Activated T-cell treated with anti-CD3 and anti-CD28 coated beads for 4 hours (primary cell): ENCODE data around the gene SHD.

ENCODE experiments used
- DNase-seq: peaks from one replicate; pipeline ENCODE4 v3.0.0-alpha.2; 2020

SHD gene

GRCh38 chr19:4298810-4299550 lies 19.9 kb downstream of the SHD start:
- no peak for DNase-seq

- DNase-seq: no peak
Measured at GRCh38 chr19:4300589-4300988, 21.5 kb downstream of the SHD start.

- DNase-seq: no peak
Measured at GRCh38 chr19:4301590-4302242, 22.6 kb downstream of the SHD start.

GRCh38 chr19:4302243-4302640 lies 23.2 kb downstream of the SHD start, which contains the start of gene TMIGD2:
TMIGD2 (minus strand) TSS chr19:4302389; CDS start chr19:4302385, 4 bp downstream.
- DNase-seq: no peak

GRCh38 chr19:4303819-4304537 lies 24.9 kb downstream of the SHD start:
- DNase-seq: no peak

GRCh38 chr19:4304538-4305256 lies 25.6 kb downstream of the SHD start, which contains the start of gene FSD1:
FSD1 (plus strand) TSS chr19:4304598; CDS start chr19:4304747, 149 bp downstream.
- peak; percentile 37 for DNase-seq

- no peak for DNase-seq
Measured at GRCh38 chr19:4305257-4305612, 26.2 kb downstream of the SHD start.

- no peak for DNase-seq
Measured at GRCh38 chr19:4305659-4306058, 26.6 kb downstream of the SHD start.

GRCh38 chr19:4310247-4311121 lies 31.4 kb downstream of the SHD start:
- no peak for DNase-seq

- DNase-seq: no peak
Measured at GRCh38 chr19:4313847-4314490, 34.9 kb downstream of the SHD start.

- DNase-seq: no peak
Measured at GRCh38 chr19:4316956-4317355, 37.9 kb downstream of the SHD start.

- no peak for DNase-seq
Measured at GRCh38 chr19:4318460-4318859, 39.4 kb downstream of the SHD start.

- no peak for DNase-seq
Measured at GRCh38 chr19:4319067-4319718, 40.1 kb downstream of the SHD start.

GRCh38 chr19:4320419-4320818 lies 41.4 kb downstream of the SHD start:
- no peak for DNase-seq

- DNase-seq: no peak
Measured at GRCh38 chr19:4322942-4323665, 44.0 kb downstream of the SHD start.

GRCh38 chr19:4323692-4324091 lies 44.6 kb downstream of the SHD start:
- no peak for DNase-seq

- DNase-seq: no peak
Measured at GRCh38 chr19:4324228-4324627, 45.2 kb downstream of the SHD start.

- DNase-seq: no peak
Measured at GRCh38 chr19:4326215-4326836, 47.3 kb downstream of the SHD start.

GRCh38 chr19:4326837-4327251 lies 47.8 kb downstream of the SHD start:
- DNase-seq: no peak
